ENCODE data around the gene ULK4. TPM values are rescaled to one million over a fixed set of nuclear protein-coding genes. Genes with fewer than 3 reads are reported as not detected.
"Not testable (repeated sequence)": the region's sequence is repeated elsewhere in the genome, so short reads cannot be mapped to it uniquely, and the experiment has no call there.

ULK4 gene
- total and polyA plus RNA-seq, 2 donors (not counting 1 experiment from before 2014, with no cell fraction given), result 9.1 to 9.7 TPM

DNA sequence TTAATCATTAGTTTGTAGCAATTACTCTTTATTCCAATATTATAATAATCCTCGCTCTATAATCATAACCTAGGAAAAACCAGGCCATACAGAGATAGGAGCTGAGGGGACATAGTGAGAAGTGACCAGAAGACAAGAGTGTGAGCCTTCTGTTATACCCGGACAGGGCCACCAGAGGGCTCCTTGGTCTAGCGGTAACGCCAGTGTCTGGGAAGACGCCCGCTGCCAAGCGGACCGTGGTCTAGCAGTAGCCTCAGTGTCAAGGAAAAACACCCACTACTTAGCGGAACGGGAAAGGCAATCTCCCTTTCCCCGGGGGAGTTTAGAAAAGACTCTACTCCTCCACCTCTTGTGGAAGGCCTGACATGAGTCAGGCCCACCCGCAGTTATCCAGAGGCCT, 266.1 kb downstream of the ULK4 start:
- H2AFZ ChIP-seq (ENCODE audit: low read length); H3K79me2 ChIP-seq (ENCODE audit: control insufficient read depth, insufficient read depth, low read length); H3K36me3 ChIP-seq (ENCODE audit: control insufficient read depth, insufficient read depth, low read length); H3K4me1 ChIP-seq (ENCODE audit: control insufficient read depth, extremely low read depth, insufficient read depth, low read length); H3K4me3 ChIP-seq (replicated peaks in 1 of 4; ENCODE audit: control extremely low read depth in 1 of 4, insufficient read depth in 1 of 4, low read depth in 3 of 4, low read length in 4 of 4); H3K9ac ChIP-seq (ENCODE audit: insufficient read depth, low read length); H3K9me3 ChIP-seq (ENCODE audit: control insufficient read depth, insufficient read depth, low read depth, low read length); H3K27me3 ChIP-seq (ENCODE audit: control insufficient read depth, insufficient read depth, low read length); H3K27ac ChIP-seq (ENCODE audit: insufficient read depth, low read length); H3K4me2 ChIP-seq (ENCODE audit: extremely low read depth, insufficient read depth, low read length); H4K20me1 ChIP-seq (ENCODE audit: control insufficient read depth, extremely low read depth, insufficient read depth, low read length): not testable (repeated sequence)
- DNase-seq (ENCODE audit: low read depth in 2 of 2), result peak; percentile 19 to 48
- TF ChIP-seq, protein P1, sequence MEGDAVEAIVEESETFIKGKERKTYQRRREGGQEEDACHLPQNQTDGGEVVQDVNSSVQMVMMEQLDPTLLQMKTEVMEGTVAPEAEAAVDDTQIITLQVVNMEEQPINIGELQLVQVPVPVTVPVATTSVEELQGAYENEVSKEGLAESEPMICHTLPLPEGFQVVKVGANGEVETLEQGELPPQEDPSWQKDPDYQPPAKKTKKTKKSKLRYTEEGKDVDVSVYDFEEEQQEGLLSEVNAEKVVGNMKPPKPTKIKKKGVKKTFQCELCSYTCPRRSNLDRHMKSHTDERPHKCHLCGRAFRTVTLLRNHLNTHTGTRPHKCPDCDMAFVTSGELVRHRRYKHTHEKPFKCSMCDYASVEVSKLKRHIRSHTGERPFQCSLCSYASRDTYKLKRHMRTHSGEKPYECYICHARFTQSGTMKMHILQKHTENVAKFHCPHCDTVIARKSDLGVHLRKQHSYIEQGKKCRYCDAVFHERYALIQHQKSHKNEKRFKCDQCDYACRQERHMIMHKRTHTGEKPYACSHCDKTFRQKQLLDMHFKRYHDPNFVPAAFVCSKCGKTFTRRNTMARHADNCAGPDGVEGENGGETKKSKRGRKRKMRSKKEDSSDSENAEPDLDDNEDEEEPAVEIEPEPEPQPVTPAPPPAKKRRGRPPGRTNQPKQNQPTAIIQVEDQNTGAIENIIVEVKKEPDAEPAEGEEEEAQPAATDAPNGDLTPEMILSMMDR (conservative IDR thresholded peaks at IDR 0.05 in 1 of 2, IDR thresholded peaks at IDR 0.05 in 1 of 2; ENCODE audit: low read depth in 1 of 2, low read length in 2 of 2), result peak in 1 of 2 donors; percentile 42

DNA sequence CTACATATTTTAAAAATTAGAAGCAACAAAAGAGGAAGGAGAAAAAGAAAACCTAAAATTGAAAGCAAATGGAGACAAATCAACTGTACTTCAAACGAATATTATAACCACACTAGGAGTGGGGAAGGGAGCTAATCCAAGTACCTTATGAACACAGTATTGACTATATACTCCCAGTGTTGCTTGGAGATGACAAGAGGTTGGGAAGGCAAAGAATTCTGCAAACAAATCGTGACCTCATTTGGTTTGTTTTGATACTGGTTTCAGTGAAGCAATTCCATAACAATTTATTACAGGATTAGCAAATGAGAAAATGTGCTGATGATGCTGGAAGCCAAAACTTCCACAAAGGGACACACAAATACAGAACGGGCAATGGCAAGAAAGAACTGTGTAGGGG, 268.1 kb downstream of the ULK4 start:
- no peaks in the 10 kb centered on the region for H3K4me1 ChIP-seq (ENCODE audit: control insufficient read depth, extremely low read depth, insufficient read depth, low read length)
- no peak overlapping the region for H3K4me2 ChIP-seq (ENCODE audit: extremely low read depth, insufficient read depth, low read length)
- no peak overlapping the region for H3K4me3 ChIP-seq (replicated peaks in 1 of 4; ENCODE audit: control extremely low read depth in 1 of 4, insufficient read depth in 1 of 4, low read depth in 3 of 4, low read length in 4 of 4)
- H3K9me3 ChIP-seq (ENCODE audit: control insufficient read depth, insufficient read depth, low read depth, low read length), result no peaks in the 10 kb centered on the region
- H2AFZ ChIP-seq (ENCODE audit: low read length), result no peak overlapping the region
- H4K20me1 ChIP-seq (ENCODE audit: control insufficient read depth, extremely low read depth, insufficient read depth, low read length), result no peaks in the 10 kb centered on the region
- no peak overlapping the region for H3K27ac ChIP-seq (ENCODE audit: insufficient read depth, low read length)
- no peak for TF ChIP-seq EZH2 (IDR thresholded peaks at IDR 0.05; ENCODE audit: low read length, missing control alignments)
- TF ChIP-seq, protein P1 (conservative IDR thresholded peaks at IDR 0.05 in 1 of 2, IDR thresholded peaks at IDR 0.05 in 1 of 2; ENCODE audit: low read depth in 1 of 2, low read length in 2 of 2), result no peak
- no peaks in the 10 kb centered on the region for H3K36me3 ChIP-seq (ENCODE audit: control insufficient read depth, insufficient read depth, low read length)
- peak in 1 of 2 donors; percentile 71 for DNase-seq (ENCODE audit: low read depth in 2 of 2)
- no peaks in the 10 kb centered on the region for H3K79me2 ChIP-seq (ENCODE audit: control insufficient read depth, insufficient read depth, low read length)
- H3K27me3 ChIP-seq (ENCODE audit: control insufficient read depth, insufficient read depth, low read length), result no peaks in the 10 kb centered on the region
- no peak overlapping the region for H3K9ac ChIP-seq (ENCODE audit: insufficient read depth, low read length)

DNA sequence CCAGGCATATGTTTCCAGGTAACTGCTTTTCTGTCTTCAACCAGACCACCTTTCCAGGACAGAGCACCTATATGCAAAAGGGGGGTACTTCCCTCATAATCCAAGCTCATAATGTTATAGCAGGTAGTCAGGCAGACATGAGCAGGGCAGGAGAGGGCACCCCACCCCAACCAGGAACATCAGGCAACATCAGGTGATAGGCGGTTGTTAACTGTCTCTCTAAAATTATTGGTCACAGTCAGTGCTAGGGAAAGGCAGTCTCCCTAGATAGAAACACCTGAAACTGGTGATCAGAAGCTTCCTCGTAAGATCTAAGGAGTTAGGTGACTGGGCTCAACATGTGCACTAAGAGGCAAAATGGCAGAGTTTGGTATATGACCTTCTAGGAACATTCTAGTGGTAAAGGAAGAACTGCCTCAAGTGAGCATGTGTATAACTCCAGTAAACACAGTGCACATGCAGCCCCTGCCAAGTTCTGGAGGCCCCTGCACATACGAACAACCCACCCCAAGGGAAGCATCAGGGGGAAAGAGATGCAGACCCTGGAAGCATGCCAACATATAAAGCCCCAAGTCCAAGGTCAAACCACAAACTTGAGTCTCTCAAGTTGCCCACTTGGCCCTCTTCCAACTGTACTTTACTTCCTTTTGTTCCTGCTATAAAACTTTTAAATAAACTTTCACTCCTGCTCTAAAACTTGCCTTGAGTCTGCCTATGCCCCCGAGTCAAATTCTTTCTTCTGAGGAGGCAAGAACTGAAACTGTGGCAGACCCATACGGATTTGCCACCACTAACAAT, 270.9 kb downstream of the ULK4 start:
- no peaks in the 10 kb centered on the region for H3K36me3 ChIP-seq (ENCODE audit: control insufficient read depth, insufficient read depth, low read length)
- TF ChIP-seq, protein P1 (conservative IDR thresholded peaks at IDR 0.05 in 1 of 2, IDR thresholded peaks at IDR 0.05 in 1 of 2; ENCODE audit: low read depth in 1 of 2, low read length in 2 of 2), result no peak
- no peak for TF ChIP-seq EZH2 (IDR thresholded peaks at IDR 0.05; ENCODE audit: low read length, missing control alignments)
- no peaks in the 10 kb centered on the region for H3K9me3 ChIP-seq (ENCODE audit: control insufficient read depth, insufficient read depth, low read depth, low read length)
- peak in 1 of 2 donors; percentile 64 for DNase-seq (ENCODE audit: low read depth in 2 of 2)
- H3K9ac ChIP-seq (ENCODE audit: insufficient read depth, low read length), result no peak overlapping the region
- no peak overlapping the region for H3K27ac ChIP-seq (ENCODE audit: insufficient read depth, low read length)
- no peak overlapping the region for H3K4me2 ChIP-seq (ENCODE audit: extremely low read depth, insufficient read depth, low read length)
- H3K4me1 ChIP-seq (ENCODE audit: control insufficient read depth, extremely low read depth, insufficient read depth, low read length), result no peaks in the 10 kb centered on the region
- H4K20me1 ChIP-seq (ENCODE audit: control insufficient read depth, extremely low read depth, insufficient read depth, low read length), result no peaks in the 10 kb centered on the region
- no peak overlapping the region for H3K4me3 ChIP-seq (replicated peaks in 1 of 4; ENCODE audit: control extremely low read depth in 1 of 4, insufficient read depth in 1 of 4, low read depth in 3 of 4, low read length in 4 of 4)
- no peaks in the 10 kb centered on the region for H3K79me2 ChIP-seq (ENCODE audit: control insufficient read depth, insufficient read depth, low read length)
- no peaks in the 10 kb centered on the region for H3K27me3 ChIP-seq (ENCODE audit: control insufficient read depth, insufficient read depth, low read length)
- no peak overlapping the region for H2AFZ ChIP-seq (ENCODE audit: low read length)
